SK-N-MC (cell line): ENCODE data around the gene ARIH1.
"Not testable (repeated sequence)": the region's sequence is repeated elsewhere in the genome, so short reads cannot be mapped to it uniquely, and the experiment has no call there.

Experiments
- DNase-seq: peaks from one replicate; pipeline ENCODE4 v3.0.0-alpha.2; 2011; ENCODE audit warnings: low read depth, low spot score
- H3K27ac ChIP-seq: fragments of 200-600 bp; sonication (generic); 2 replicates; pipeline ENCODE4 v1.5.1; 2016; ENCODE audit warnings: mixed run types
- H3K36me3 ChIP-seq: fragments of 200-600 bp; sonication (generic); 2 replicates; pipeline ENCODE4 v1.6.1; 2017; ENCODE audit warnings: antibody characterized with exemption, low read length, mixed read lengths; ENCODE audit not compliant: insufficient read depth
- H3K4me3 ChIP-seq: fragments of 200-600 bp; sonication (generic); 2 replicates; pipeline ENCODE4 v1.5.1; 2016
- H3K9ac ChIP-seq: fragments of 200-600 bp; sonication (generic); 2 replicates; pipeline ENCODE4 v1.8.0; 2017; ENCODE audit warnings: mixed run types, mixed read lengths; ENCODE audit not compliant: insufficient read length
- H3K9me3 ChIP-seq: fragments of 200-600 bp; sonication (generic); 2 replicates; pipeline ENCODE4 v1.6.1; 2017; ENCODE audit warnings: low read depth, mild to moderate bottlenecking, antibody characterized with exemption, low read length, moderate library complexity, mixed read lengths
- EZH2 ChIP-seq: fragments of 200-600 bp; sonication (generic); IDR thresholded peaks from one replicate; pipeline ENCODE4 v1.6.1; 2017; ENCODE audit warnings: antibody characterized with exemption
- FOXP2 ChIP-seq: optimal IDR thresholded peaks from 2 replicates; pipeline ENCODE3; 2011; ENCODE audit warnings: mild to moderate bottlenecking, moderate library complexity; ENCODE audit not compliant: insufficient read depth; ENCODE audit errors: extremely low read length, control extremely low read depth
- POLR2AphosphoS5 ChIP-seq: IDR thresholded peaks from 2 replicates; pipeline ENCODE4 v1.6.1; 2012; ENCODE audit warnings: mild to moderate bottlenecking, low read depth, low read length, borderline replicate concordance

The ARIH1 gene, protein sequence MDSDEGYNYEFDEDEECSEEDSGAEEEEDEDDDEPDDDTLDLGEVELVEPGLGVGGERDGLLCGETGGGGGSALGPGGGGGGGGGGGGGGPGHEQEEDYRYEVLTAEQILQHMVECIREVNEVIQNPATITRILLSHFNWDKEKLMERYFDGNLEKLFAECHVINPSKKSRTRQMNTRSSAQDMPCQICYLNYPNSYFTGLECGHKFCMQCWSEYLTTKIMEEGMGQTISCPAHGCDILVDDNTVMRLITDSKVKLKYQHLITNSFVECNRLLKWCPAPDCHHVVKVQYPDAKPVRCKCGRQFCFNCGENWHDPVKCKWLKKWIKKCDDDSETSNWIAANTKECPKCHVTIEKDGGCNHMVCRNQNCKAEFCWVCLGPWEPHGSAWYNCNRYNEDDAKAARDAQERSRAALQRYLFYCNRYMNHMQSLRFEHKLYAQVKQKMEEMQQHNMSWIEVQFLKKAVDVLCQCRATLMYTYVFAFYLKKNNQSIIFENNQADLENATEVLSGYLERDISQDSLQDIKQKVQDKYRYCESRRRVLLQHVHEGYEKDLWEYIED

DNA sequence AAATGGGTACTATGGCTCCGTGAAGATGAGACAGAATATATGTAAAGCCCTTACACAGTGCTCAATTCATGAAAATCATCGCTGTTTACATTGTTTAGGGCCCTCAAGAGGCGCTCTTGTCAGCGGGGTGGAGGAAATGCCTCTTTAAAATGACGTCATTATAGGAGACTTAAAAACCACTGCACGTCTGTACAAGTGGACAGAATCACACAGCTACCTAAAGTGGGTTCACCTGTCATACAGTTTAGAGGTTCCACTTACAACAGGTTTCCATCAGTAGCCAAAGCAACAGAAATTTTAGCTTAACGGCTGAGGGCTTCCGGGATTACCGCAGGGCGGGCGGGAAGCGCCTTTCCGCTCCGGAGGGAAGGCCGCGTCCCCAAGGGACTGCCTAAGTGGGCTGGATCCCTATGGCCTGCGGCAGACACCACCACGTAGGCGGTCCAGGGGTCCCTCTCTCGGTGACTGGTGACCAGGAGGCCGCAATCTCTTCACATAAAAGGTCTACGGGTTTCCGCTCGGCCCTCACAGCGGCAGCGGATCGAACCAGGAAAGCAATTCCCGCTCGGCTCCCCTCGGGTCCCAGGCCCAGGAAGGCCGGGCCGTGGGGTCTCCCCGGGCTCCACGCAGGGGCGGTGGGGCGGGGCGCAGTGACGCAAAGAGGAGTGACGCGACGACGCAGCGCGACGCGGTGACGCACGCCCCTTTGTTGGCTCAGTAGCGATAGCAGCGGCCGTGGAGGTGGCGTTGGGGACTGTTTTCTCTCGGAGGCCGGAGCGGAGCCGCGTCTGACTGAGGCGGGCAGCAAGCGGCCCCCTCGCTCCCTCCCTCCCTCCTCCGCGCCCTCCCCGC lies at the start of gene ARIH1:
TSS of gene ARIH1 (plus strand) at position 717 of the 852 bp plus-strand sequence. CDS start 310 bp downstream, outside the sequence.
- Histone ChIP-seq H3K9ac (peak within 1 kb of the TSS; percentile 98), H3K9me3 (no peaks in the 10 kb centered on the region), H3K4me3 (peak within 1 kb of the TSS; percentile 96), H3K27ac (peak within 1 kb of the TSS; percentile 95), H3K36me3 (peaks cover 27% of the 10 kb centered on the region)
- TF ChIP-seq FOXP2 (peak; percentile 91), EZH2 (no peak), POLR2AphosphoS5 (peak; percentile 96)
- peak; percentile 91 for DNase-seq

DNA sequence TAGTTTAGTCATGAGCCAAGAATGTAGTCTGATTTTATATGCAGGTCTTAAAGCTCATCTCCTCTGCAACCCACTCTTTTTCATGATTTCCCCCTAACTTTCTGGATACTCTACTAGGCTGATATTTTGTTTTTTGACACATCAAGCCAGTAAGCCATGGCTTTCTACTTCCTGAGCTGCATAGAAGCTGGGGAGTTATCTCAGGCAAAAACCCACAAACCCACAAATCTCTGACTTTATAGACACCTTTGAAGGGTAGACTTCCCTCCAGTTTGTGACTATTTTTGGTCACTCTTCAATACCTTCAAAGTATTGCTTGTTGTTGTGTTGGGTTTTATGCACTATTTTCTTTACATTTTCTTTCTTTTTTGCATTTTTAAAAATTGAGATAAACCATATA lies 47.4 kb upstream of the ARIH1 start:
- TF ChIP-seq FOXP2 (no peak), EZH2 (no peak), POLR2AphosphoS5 (no peak)
- DNase-seq, result no peak
- Histone ChIP-seq H3K9ac (no peak overlapping the region), H3K36me3 (no peaks in the 10 kb centered on the region), H3K9me3 (no peaks in the 10 kb centered on the region), H3K4me3 (no peak overlapping the region), H3K27ac (no peak overlapping the region)

DNA sequence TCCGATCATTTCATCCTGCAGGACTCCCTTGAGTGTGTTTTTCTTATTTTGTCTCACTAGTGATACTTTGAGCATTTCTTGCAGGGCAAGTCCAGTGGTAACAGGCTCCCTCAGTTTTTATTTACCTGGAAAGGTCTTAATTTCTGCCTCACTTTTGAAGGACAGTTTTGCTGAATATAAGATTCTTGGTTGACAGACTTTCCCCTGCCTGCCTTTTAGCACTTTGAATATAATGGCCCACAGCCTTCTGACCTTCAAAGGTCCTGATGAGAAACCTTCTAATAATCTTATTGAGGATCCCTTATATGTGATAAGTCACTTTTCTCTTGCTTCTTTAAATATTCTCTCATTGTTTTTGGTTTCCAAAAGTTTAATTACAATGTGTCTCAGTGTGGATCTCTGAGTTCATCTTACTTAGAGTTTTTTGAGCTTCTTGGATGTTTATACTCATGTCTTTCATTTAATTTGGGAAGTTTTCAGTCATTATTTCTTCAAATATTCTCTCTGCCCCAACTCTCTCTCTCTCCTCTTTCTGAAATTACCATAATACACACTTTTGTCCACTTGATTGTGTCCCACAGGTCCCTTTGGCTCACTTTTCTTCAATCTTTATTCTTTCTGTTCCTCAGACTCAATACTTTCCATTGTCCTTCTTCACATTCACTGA lies 36.3 kb upstream of the ARIH1 start:
- Histone ChIP-seq H3K4me3 (no peak overlapping the region), H3K36me3 (no peaks in the 10 kb centered on the region), H3K27ac (no peak overlapping the region), H3K9ac (no peak overlapping the region), H3K9me3 (peaks cover 5% of the 10 kb centered on the region; the same call in 1 of the 2 replicates)
- DNase-seq, result no peak
- TF ChIP-seq FOXP2 (no peak), POLR2AphosphoS5 (no peak), EZH2 (no peak)

GRCh38 chr15:72442848-72443247 lies 31.3 kb upstream of the ARIH1 start:
- not testable (repeated sequence) for H3K36me3 ChIP-seq, H3K9me3 ChIP-seq, H3K27ac ChIP-seq, H3K4me3 ChIP-seq, H3K9ac ChIP-seq, DNase-seq

- Histone ChIP-seq H3K36me3 (no peaks in the 10 kb centered on the region), H3K9me3 (no peaks in the 10 kb centered on the region), H3K27ac (no peak overlapping the region), H3K9ac (no peak overlapping the region), H3K4me3 (no peak overlapping the region)
- TF ChIP-seq FOXP2 (no peak), POLR2AphosphoS5 (no peak), EZH2 (no peak)
- no peak for DNase-seq
Measured at GRCh38 chr15:72445426-72445825, 28.7 kb upstream of the ARIH1 start.

DNA sequence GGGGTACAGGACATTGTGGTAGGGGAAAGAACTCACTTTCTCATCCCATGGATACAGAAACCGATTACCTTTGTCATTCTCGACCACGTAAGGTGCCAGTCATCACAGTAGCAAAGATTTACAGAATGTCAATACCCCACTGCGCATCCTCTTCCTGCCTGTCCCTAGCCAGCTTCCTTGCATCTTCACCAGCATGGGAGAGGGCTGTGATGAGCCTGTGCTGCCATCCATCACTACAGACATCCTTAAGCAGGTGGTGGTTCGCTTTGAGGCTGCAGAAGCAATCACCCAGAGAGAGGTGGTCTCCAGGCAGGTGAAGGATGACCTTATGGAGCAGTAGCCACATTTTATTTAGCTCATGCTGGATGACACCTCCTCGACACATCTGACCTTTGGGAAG lies 23.3 kb upstream of the ARIH1 start:
- Histone ChIP-seq H3K9ac (no peak overlapping the region), H3K36me3 (no peaks in the 10 kb centered on the region), H3K9me3 (no peaks in the 10 kb centered on the region), H3K4me3 (no peak overlapping the region), H3K27ac (no peak overlapping the region)
- no peak for DNase-seq
- no peak for TF ChIP-seq FOXP2
- no peak for TF ChIP-seq POLR2AphosphoS5
- no peak for TF ChIP-seq EZH2

DNA sequence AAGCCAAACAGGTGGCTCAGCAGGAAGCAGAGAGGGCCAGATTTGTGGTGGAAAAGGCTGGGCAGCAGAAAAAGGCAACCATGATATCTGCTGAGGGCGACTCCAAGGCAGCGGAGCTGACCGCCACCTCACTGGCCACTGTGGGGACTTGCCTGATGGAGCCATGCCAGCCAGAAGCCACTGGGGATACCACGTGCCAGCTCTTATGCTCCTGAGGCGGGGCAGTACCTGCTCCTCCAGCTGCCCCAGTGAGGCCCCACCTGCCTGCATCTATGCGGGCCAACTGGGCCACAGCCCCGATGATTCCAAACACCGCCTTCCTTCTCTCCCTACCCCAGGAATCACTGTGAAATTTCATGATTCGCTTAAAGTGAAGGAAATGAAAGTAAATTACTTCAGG lies 22.9 kb upstream of the ARIH1 start:
- no peaks in the 10 kb centered on the region for H3K36me3 ChIP-seq
- TF ChIP-seq FOXP2, result no peak
- TF ChIP-seq POLR2AphosphoS5, result no peak
- TF ChIP-seq EZH2, result no peak
- DNase-seq, result no peak
- H3K9ac ChIP-seq, result no peak overlapping the region
- H3K9me3 ChIP-seq, result no peaks in the 10 kb centered on the region
- H3K27ac ChIP-seq, result no peak overlapping the region
- no peak overlapping the region for H3K4me3 ChIP-seq

GRCh38 chr15:72456684-72457083 lies 17.4 kb upstream of the ARIH1 start:
- Histone ChIP-seq H3K9me3 (no peaks in the 10 kb centered on the region), H3K4me3 (no peak overlapping the region), H3K36me3 (no peaks in the 10 kb centered on the region), H3K9ac (no peak overlapping the region), H3K27ac (no peak overlapping the region)
- DNase-seq, result no peak
- no peak for TF ChIP-seq EZH2
- TF ChIP-seq POLR2AphosphoS5, result no peak
- TF ChIP-seq FOXP2, result no peak
